GM19455 (cell line): ENCODE data around the gene KLHL3.
"Not testable (repeated sequence)": the region's sequence is repeated elsewhere in the genome, so short reads cannot be mapped to it uniquely, and the experiment has no call there.

Experiments
- ATAC-seq: cut with Tn5 transposase; IDR thresholded peaks from one replicate; pipeline ENCODE4 v1.9.1; 2021; ENCODE audit not compliant: unreplicated experiment

Gene KLHL3, protein sequence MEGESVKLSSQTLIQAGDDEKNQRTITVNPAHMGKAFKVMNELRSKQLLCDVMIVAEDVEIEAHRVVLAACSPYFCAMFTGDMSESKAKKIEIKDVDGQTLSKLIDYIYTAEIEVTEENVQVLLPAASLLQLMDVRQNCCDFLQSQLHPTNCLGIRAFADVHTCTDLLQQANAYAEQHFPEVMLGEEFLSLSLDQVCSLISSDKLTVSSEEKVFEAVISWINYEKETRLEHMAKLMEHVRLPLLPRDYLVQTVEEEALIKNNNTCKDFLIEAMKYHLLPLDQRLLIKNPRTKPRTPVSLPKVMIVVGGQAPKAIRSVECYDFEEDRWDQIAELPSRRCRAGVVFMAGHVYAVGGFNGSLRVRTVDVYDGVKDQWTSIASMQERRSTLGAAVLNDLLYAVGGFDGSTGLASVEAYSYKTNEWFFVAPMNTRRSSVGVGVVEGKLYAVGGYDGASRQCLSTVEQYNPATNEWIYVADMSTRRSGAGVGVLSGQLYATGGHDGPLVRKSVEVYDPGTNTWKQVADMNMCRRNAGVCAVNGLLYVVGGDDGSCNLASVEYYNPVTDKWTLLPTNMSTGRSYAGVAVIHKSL

DNA sequence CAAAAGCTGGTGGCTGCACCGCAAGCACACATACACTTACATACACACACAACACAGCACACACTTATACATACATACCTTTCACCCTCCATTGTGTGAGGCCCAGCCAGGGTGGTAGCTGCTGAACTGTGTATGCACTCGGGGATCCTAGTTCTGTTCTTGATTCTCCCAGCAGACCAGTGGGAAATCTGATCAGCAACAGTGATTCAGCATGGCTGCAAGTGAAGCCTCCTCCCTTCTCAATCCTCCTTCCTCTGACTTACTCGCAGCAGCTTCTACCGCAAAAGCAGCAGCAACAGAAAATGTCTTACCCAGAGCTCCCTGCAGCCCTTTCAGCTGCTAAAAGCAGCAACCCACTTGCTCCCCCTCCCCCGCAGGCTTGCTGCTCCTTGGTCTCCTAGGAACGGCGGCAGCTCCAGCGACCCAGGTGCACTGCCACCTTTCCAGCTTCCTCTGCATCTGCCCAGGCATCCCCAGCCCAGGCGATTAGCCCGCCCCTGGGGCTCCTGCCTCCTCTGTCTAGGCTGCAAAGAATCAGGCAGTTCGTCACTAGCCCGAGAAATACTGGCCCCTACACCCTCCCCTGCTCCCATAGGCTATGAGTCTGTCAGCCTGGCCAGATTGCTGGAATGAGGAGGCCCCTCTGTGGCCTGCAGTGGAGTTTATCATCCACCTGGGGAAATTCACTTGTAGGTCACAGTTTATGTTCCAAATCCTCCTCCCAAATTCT, at the start of gene KLHL3:
KLHL3 (minus strand) TSS at position 535 of the 730 bp plus-strand sequence; CDS start at position 92, 443 bp downstream.
- peak; percentile 47 for ATAC-seq

DNA sequence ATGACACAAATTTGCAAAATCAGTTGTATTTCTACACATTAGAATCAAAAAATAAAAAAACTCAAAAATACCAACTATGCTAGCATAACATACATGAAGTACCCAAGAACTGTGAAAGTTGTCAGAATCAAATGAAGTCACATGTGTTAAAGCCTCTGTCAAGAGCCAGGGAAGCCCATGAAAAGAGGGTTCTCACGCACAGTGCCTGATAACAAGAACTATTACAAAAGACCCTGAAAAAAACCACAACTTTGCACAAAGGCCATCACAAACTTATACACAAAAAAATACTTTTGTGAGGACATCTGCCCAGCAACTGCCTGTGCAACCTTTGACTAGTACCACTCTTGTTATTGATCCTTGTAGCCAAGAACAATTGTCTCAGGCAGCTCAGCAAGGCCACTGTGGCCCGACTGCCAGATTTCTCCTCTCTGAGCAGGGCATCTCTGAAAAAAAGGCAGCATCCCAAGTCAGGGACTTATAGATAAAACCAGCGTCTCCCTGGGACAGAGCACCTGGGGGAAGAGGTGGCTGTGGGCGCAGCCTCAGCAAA, 47.2 kb upstream of the KLHL3 start:
- ATAC-seq = no peak

DNA sequence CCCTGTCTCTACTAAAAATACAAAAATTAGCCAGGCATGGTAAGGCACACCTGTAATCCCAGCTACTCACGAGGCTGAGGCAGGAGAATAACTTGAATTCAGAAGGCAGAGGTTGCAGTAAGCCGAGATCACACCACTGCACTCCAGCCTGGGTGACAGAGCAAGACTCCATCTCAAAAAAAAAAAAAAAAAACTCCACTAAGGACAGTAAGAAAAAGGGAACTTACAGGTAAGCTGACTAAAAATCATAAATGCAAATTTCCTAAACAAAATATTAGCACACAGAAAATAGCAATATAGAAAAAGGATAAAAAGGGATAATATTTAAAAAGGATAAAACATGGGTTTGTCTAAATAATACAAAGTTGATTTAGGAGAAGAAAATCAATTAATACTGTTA, 46.2 kb upstream of the KLHL3 start:
- no peak for ATAC-seq

DNA sequence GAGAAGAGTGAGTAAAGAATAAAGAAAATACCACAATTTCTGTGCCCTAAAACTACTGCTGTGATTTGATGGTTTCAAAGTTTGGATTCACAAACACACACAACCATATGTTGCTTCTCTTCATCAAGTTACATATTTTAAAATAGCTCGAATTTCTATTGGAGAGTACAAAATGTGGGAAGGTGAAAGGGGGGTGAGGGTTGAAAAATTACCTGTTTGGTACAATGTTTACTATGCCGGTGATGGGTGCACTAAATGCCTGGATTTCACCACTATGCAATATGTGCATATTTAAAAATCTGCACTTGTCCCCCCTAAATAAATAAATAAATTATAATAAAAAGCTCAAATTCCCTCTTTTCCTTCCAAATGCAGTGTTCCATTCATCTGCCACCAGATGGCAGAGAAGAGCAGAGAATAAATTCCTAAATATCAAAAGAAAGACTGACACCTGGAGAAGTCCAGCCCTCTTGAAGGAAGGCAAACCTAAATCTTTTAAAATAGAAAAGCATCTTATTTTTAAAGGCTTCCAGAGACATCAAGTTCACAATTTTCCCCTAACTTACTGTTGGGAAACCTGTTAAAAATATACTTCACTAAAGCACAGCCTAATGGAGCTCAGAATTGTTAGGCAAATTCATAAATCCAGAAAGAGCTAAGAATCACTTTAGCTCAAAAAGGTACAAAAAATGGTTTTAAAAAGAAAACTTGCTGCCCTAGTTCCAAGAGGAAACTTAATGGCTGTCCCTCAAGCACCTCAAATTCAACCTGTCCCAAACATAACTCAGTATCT, 43.1 kb upstream of the KLHL3 start:
- ATAC-seq = no peak

DNA sequence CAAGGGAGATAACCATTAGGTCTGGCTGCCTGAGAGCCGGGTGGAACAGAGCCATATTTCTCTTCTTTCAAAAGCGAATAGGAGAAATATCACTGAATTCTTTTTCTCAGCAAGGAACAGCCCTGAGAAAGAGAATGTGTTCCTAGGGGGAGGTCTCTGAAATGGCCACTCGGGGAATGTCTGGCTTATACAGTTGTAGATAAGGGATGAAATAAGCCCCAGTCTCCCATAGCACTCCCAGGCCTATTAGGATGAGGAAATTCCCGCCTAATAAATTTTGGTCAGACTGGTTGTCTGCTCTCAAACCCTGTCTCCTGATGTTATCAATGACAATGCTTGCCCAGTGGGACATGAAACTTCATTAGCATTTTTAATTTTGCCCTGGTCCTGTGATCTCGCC, 32.0 kb upstream of the KLHL3 start:
- not testable (repeated sequence) for ATAC-seq

DNA sequence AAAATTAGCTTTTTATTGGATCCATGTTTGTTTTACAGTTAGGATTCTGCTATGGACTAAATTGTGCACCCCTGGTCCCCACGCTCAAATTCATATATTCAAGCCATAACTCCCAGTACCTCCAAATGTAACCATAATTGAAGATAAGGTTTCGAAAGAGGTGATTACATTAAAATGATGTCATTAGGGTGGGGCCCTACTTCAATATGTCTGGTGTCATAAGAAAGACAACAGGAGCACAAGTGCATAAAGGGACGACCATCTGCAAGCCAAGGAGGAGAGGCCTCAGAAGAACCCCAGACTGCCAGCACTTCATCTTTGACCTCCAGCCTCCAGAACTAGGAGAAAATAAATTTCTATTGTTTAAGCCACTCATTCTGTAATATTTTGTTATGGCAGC, 25.7 kb upstream of the KLHL3 start:
- ATAC-seq = no peak

DNA sequence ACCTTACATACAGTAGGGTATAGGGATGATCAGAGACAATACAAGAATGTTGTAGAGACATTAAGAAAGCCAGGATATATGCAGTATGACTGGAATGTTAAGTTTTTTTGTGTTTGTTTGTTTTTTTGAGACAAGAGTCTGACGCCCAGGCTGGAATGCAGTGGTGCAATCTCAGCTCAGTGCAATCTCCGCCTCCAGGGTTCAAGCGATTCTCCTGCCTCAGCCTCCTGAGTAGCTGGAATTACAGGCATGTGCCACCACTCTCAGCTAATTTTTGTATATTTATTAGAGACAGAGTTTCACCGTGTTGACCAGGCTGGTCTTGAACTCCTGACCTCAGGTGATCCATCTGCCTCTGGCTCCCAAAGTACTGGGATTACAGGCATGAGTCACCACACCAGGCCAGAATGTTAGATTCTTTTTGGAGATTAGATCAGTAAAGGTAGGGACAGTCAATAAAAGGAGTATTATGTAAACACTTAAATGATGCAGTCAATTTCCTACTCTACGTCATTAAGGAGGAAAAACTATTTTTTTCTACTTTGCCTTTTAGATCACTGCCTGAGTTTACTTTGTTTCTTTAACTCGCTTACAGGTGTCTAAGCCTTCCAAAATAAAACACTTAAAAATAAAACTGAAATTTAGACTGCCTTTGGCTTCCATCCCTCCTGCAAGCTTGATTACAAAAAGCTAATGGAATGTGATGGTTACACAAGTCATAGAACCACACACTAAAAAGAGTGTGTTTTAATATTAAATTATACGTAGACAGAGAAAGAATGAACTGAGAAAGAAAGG, 25.0 kb upstream of the KLHL3 start:
- no peak for ATAC-seq

DNA sequence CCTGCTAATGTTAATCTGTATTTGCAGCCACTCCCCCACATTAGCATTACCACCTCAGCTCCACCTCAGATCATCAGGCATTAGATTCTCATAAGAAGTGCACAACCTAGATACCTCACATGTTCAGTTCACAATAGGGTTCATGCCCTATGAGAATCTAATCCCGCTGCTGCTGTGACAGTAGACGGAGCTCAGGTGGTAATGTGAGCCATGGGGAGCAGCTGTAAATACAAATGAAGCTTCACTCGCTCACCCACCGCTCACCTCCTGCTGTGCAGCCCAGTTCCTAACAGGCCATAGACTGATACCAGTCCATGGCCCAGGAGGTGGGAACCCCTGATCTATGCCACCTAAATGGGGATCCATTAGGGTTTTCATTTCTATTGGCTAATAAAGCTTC, 24.4 kb upstream of the KLHL3 start:
- ATAC-seq = no peak

DNA sequence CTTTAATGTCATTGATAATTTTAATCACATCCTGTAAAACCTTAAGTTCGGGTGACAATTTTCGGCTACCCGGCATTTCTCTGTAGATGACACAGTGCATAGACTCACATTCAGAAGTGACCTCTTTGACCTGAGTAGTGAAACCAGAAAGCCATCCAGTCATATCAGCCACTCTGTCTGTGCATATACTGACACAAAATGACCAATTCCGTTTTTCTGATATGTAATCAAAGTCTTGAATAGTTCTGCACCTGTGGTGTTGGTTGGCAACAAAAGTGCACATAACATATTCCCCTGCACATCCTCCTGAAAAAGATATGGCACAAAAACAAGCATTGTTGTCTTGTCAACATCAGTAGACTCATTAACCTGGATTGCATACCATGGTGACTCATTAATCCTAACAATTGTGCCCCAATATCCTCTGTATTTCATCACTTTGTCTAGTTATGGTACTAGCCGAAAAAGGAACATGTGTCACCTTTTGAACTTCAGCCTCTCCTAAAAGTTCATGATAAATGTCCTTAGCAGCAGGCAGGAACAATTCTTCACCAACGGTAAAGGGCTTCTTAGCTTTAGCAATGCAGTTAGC, 22.9 kb upstream of the KLHL3 start:
- peak; percentile 40 for ATAC-seq

DNA sequence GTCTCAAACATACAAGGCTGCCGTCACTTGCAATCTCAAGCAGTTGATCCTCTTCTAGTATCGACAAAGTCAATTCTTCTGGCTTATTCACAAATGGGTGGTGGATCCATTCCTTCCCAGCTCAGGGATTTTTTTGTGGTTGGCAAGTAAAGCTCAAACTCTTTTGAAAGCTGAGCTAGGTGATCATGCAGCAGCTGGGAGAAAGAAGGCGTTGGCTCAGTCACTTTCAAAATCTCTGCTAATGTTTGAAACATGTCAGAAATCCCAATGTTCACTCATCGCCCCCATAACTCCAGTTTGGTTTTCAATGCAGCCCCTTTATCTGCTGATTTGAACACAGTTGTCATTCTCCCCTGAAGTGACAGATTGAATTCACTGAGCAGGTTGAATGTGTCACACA, 22.2 kb upstream of the KLHL3 start:
- no peak for ATAC-seq

DNA sequence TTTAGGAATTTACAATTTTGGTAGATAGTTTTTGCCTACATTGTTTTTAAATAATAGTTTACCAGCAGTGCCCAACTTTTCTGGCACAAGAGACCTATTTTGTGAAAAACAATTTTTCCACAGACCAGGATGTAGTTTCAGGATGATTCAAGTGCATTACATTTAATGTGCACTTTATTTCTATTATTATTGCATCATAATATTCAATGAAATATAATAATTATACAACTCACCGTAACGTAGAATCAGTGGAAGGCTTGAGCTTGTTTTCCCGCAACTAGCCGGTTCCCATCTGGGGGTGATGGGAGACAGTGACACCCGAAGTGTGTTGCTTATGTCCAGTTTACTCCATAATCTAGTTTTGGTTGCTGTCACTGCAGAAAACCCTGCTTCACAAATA, 21.7 kb upstream of the KLHL3 start:
- no peak for ATAC-seq

DNA sequence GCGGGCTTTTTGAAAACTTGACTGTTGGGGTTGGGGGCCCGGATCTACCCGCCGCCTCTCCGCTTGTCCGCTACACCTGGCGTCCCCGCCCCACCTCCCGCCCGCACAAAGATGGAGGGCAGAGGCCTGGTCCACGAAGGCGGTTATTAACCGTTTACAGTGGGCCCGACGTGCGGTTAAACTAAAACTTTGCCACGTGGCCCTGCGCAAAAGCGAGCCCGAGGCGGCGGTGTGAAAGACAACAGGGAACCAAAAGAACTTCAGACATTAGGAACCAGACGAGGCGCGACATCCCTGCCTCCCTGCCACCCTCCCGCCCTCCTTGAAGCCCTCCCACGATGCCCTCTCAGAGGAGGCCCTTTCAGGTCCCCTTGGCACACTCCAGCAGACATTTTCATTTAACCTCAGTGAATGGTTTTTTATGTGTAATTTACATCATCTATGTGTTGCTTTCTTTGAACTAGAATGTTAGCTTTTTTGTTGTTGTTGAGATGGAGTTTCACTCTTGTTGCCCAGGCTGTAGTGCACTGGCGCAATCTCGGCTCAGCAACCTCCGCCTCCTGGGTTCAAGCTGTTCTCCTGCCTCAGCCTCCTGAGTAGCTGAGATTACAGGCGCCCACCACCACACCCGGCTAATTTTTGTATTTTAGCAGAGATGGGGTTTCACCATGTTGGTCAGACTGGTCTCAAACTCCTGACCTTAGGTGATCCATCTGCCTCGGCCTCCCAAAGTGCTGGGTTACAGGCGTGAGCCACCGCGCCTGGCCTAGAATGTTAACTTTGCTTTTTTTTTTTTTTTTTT, 19.3 kb upstream of the KLHL3 start:
- peak; percentile 13 for ATAC-seq

DNA sequence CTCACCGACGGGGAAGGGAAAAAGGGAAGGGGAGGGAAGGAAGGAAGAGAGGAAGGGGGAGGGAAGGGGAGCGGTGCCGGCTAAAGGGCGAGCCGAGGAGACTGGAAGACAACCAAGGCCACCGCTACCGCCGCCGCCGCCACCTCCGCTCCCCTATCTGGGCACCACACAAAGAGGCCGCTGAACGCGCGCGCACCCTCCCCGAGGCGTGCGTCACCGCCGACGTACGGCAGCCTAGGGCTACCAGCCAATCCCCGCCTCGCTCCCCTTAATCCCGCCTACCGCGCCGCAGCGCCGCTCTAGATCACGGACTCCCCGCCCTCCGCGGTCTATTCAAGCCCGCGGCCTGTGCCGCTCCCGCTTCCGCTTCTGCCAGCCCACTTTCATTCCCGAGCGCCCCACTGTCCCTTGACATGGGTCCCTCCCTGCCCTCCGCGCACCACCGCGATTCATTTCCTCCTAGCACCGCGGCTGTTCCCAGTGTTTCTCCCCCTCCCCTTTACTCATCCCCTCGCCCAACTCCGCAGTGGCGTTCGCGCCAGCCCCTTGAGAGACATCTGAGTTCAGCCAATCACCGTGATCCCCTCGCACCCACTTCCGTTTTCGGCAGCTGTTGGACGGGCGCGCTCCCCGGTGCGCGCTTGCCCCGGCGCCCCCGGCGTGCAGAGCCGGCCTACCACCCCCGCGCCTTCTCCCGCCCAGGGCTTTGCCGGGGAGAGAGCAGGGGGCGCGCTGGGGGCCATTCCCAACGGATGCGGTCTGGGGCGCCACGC, 18.5 kb upstream of the KLHL3 start, which contains the start of gene HNRNPA0:
HNRNPA0 (minus strand) TSS at position 176 of the 773 bp plus-strand sequence. CDS start 297 bp downstream, outside the sequence.
- ATAC-seq = peak; percentile 77

DNA sequence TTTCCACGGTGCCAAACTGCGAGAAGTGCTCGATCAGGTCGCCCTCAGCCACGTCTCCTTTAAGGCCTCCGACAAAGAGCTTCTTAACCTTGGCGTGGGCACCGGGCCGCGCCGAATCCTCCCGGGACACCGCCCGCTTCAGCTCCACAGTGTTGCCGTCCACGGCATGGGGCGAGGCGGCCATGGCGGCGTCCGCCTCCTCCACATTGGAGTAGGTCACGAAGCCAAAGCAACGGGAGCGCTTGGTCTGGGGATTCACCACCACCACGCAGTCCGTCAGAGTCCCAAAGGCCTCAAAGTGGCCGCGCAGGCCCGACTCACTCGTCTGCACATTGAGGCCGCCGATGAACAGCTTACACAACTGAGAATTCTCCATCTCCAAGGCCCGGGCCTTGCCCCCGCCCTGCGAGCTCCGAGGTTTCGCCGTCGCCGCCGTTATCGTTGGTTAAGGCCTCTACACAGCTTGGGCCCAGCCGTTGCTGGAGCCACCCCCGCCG, 17.9 kb upstream of the KLHL3 start:
- peak; percentile 13 for ATAC-seq

DNA sequence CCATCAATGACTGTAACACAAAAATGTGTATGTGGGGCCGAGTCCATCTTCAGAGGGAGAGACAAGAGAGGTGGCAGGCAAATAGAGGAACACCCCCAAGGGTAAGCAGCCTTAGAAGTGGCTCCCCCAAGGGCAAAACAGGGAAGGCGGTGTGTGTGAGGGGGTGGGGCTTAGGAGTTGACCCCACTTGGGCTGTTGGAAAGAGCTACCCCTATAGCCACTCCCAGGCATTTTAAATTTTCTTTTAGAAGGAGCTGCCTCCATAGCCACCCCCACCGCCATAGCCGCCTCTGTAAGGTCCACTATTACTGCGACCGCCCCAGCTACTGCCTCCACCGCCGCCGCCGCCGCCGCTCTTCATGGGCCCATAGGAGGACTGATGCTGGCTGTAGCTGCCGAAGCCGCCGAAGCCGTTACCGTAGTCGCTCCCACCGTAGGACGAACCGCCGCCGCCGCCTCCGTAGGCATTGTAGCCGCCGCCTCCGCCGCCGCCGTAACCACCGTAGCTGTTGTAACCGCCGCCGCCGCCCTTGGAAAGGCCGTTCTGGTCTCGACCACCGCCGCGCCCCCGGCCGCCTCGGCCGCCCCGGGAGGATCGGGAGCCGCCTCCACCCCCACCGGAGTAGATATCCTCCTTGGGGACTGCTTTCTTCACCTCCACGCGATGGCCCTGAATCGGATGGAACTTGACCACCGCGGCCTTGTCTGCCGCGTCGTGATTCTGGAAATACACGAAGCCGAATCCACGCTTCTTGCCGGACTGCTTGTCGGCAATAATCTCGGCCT, 17.2 kb upstream of the KLHL3 start:
- no peak for ATAC-seq

DNA sequence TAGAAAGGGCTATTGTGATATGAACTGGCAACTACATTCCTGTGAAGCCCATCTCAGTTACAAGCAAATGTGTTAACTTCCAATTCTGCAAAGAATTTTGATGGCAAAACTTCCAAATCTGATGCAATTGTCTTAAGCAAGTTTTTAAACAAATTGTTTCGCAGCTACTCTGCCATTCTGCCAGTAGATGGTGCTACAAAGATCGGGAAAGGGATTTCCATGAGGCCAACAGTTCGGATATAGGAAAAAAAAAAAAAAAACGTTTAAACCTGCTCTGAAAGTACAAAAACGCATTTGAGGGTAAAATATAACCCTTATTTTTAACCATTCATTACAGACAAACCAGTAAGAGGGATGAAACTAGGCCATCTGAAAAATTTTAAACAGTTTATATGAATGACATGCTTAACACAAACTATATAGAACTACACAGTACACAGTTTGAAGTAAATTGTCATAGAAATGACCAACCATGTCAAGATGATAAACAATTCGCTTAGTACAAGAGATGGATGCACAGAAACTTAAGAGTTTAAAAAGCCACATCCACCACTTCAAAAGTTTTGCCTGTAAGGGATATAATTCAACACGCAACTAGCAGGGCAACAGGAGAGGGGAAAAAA, 16.1 kb upstream of the KLHL3 start:
- ATAC-seq = no peak

DNA sequence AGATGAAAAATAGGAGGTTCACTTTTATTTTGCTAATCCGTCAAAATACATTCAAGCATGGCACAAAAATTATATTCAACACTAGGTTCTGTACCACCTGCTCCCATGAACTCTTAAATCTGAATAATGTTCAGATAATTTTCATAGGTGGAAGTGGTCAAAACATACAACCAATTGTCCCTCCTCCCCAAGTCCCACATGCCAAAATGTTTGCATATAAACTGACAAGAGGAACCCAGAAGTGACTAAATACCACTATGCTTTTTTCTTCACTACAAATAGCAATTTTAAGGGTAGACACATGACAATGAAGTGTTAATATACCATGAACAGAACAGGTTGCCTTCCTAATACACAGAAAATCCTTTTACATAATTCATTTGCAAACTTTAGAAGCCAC, 14.5 kb upstream of the KLHL3 start:
- no peak for ATAC-seq
